Activated naive CD4-positive, alpha-beta T cell (primary cell): Measurements from ENCODE around the gene COL4A6.

Experiments
- DNase-seq, 4 experiments: peaks; one replicate each; lab custom pipeline; 2025; lab: John Stamatoyannopoulos, UW

The COL4A6 gene

DNA sequence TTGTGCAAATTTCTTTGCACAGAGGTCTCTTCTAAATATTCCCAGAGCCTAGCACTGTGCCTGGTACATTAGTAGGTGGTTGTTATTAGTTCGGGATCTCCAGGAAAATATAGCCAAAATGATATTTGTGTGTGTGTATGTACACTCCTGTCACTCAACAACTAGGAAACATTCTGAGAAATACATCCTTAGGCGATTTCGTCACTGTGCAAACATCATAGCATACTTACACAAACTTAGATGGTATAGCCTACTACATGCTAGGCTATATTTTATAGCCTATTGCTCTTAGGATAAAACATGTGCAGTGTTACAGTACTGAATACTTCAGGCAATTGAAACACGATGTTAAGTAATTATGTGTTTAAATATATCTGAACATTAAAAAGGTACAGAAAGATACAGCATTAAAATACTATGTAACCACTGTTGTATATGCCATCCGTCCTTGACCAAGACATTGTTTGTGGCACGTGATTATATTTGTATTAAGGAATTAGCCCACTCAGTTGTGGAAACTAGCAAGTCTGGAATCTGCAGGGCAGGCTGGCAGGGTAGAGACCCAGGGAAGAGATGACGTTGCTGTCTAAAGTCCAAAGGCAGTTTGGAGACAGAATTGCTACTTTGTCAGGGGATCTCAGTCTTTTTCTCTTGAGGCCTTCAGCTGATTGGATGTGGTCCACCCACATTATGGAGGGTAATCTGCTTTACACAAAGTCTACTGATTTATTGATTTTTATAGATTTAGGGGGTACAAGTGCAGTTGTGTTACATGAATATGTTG, 106.9 kb downstream of the COL4A6 start:
- no peak for DNase-seq

DNA sequence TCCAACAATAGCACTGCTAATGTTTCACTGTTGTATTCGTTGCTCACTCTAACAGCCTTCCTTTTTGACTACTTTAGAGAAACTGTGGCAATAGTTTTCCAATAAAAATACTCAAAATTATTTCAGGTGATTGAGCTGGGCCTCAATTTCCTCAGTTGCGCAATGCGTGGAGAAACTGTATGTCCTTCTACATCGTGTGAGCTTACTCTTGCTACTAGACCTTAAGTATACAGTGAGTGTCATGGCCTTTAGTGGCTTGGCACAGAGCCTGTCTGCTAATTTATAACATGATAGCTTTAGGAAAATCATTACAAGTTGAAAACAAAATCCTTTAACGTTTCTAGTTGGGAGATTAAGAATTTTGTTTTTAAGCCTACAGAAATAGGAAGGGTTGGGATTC, 114.5 kb downstream of the COL4A6 start:
- no peak for DNase-seq

GRCh38 chrX:108322234-108322633, 116.0 kb downstream of the COL4A6 start:
- DNase-seq, result no peak

- DNase-seq, result no peak
Observed at GRCh38 chrX:108316456-108316855, 121.8 kb downstream of the COL4A6 start.

DNA sequence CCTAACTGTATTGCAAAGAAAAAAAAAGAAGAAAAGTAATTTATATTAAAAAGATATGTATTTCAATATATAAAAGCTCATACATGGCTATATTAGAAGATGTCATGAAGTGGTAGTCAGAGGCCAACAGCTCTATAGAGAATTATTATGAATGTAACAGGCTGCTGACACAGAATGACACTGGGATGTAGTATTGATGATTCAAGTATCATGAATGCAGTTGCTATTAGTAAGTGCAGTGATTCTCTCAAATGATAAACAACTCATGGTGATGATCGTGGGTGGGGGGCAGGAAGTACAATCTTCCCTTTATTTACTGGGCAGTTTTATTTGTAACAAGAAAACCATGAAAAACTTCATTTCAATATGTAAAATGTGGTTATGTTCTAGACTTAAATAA, 124.6 kb downstream of the COL4A6 start:
- DNase-seq, result no peak

- no peak for DNase-seq
Observed at GRCh38 chrX:108312957-108313356, 125.3 kb downstream of the COL4A6 start.

DNA sequence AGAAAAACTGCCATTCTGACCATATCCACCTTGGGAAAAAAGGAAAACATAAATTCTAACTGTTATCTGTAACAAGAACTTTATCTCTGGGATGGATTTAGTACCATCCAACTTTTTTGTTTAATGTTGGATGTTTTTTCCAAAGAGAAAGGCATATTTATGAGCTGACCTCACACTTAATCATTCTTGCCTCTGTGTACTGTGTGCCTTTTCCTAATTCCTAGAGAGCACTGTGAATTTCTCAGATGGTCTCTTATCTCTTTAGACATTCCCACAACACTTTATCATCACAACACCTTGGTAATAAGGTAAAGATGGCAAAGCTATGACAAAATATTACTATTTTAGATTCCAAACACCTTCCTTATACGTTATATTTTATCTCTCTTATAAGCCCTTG, 126.2 kb downstream of the COL4A6 start:
- DNase-seq, result no peak

DNA sequence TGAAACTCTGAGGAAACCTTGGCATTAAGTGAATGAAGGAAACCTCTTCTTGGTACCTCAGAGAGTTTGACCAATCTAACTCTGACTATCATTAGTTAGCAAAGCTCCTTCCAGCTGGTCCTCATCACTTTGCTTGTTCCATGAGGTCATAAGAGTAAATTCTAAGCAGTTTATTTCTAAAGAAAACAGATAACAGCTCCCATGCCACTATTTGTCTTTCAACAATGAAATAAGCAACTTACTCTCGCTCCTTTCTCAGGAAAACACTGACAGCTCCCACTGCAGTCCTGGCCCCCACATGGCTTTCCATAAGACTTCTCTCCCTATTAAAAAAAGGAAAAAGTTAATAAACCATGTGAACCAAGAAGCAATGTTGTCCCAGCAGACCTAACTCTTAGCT, 127.7 kb downstream of the COL4A6 start:
- DNase-seq, result no peak

DNA sequence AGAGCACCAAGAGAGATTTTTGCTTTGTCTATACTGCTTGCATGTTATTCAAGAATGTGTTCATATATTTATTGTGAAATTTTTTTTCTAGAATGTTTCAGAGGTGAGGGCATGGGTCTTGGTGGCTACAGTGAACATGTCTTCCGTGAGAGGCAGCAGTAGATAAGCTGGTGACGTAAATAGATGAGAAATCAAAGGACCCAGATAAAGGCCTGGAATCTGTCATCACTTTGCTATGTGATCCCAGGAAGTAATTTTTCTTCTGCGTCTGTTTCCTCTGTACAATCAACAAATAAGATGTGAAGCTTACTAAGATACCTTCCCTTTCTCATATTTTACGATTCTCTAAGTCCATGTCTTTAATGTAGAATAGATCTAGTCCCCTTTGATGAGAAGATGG, 129.1 kb downstream of the COL4A6 start:
- no peak for DNase-seq

- no peak for DNase-seq
Observed at GRCh38 chrX:108307132-108308085, 130.8 kb downstream of the COL4A6 start.

- DNase-seq, result no peak
Observed at GRCh38 chrX:108306086-108306485, 132.1 kb downstream of the COL4A6 start.

GRCh38 chrX:108304757-108305156, 133.5 kb downstream of the COL4A6 start:
- DNase-seq, result no peak

DNA sequence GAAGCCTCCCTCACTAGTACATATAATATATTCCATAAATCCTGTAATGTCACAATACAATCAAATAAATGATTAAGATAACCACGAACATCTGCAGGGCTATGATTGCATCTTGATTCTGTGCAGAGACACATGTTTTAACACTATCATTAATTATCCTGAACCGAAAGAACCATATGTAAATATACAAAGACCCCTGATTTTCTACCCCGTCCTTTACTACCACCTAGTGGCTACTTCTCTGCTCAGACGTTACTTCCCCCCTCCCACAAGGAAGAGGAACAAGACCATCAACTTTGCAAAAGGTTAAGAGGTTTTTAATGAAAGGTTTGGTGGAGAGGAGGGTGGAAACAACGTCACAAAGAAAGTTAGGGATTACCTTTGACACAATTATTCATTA, 134.0 kb downstream of the COL4A6 start:
- no peak for DNase-seq

DNA sequence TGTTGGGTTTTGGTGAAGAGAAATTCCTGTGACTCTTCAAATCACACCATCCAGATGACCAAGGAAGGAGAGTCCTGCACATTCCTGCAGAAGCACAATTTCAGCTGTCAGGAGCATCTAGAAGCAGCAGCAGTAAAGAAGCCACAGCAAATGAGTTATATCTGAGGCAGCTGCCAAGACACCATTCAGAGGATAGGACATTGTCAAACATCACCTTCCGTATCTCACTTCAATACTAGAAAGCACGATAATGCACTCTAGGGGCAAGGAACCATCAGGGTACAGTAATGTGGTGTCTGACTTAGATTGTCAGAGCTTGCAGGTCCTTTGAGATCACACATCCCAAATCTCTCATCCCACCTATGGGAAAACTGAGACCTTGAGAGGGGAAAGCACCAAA, 134.5 kb downstream of the COL4A6 start:
- no peak for DNase-seq

- DNase-seq, result no peak
Observed at GRCh38 chrX:108299704-108300103, 138.5 kb downstream of the COL4A6 start.

DNA sequence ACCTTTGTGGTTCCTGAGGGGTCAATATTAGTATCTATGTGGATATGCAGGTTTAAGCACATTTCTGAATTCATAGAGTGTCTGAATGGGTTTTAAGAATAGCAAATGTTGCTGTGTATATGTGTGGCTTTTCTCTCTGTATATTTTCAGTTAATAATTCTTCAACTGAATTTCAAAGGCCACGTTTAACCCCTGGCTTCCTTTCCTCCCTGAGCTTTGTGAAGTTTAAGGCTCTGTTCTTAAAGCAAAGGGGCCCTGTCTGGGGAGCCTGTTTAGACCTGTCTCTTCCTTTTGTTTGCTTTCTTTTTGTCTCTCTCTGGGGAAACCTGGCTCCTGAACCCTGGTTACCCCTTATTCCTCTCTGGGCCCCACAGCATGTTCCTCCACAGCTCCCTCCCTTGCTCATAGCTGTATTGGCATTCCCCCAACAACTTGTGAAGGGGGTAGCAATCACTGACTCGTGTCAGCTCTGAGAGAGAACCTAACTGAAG, 139.1 kb downstream of the COL4A6 start:
- DNase-seq, result no peak

DNA sequence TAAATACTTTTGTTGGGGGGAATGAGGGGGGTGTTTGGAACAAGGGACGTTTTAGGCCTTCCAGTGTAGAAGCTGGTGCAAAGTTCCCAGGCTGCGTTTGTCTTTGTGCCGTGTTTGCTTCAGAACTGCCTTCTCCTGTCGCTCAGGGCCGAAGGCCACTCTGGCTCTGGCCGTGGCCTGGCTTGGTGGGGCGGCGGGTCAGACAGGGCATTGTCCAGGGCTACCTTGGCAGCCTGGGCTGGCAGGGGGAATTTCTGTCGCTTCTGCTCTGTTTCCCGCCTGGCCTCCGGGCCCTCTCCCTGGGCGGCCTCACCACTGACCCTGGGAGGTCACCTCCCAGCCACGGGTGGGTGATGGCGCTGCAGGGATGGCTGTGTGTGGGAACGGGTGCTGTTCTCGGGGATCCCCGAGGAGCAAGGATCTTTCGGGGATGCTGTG, 140.0 kb downstream of the COL4A6 start:
- no peak for DNase-seq

DNA sequence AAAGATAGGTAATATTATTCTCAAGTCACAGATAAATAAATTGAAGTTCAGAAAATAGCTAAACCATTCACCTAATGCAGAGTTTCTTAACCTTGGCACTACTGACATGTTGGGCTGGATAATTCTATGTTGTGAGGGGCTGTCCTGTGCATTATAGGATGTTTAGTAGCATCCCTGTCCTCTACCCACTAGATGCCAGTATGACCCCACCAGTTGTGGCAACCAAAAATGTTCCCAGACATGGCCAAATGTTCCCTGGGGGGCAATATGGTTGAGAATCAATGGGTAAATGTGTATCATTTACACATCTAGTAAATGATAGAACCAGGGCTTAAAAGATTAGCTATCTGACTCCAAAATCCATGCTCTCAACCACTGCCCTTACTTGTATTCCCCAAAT, 140.9 kb downstream of the COL4A6 start:
- no peak for DNase-seq

DNA sequence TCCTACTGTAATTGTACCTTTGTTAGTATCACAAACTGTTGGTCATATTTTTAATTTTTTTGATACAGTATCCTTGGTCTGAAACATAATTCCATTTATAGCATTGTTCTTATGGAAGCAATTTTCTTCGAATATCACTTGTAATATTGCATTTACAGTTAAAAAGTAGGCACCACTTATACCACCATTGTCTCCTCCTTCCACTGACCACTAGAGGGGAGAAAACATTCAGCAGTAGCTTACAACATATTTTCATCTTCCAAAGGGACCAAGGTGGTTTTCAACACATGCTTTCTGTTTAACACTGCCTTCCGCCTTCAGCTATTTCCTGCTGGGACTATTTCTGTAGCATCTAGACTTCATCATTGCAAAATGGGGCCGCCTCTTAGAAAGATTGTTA, 146.2 kb downstream of the COL4A6 start:
- no peak for DNase-seq

DNA sequence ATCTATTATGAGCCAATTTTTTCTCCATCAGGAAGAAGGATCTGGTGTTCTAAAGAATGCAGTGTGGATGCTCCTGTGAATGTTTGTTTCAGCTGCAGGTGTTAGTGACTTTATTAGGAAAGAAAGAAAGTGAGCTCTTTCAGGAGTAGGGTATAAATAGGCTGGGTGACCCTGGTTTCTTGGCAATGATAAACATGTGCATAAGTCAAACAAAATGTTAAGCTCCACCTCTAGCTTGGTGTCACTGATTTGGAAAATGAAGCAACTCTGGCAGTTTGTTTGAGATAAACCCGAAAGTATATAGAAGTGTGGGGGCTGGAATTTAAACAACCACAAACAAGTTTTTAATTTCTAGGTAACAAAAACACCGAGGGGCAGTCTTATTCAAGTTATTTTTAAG, 152.3 kb downstream of the COL4A6 start:
- DNase-seq, result no peak

- DNase-seq, result no peak
Observed at GRCh38 chrX:108285356-108285755, 152.9 kb downstream of the COL4A6 start.

- no peak for DNase-seq
Observed at GRCh38 chrX:108275732-108276131, 162.5 kb downstream of the COL4A6 start.

- no peak for DNase-seq
Observed at GRCh38 chrX:108271397-108271787, 166.8 kb downstream of the COL4A6 start.
